Retina (tissue), 1 donor: ENCODE data around the gene UCHL5.

ENCODE experiments used
- DNase-seq: peaks from one replicate; pipeline ENCODE4 v3.0.0-alpha.2; 2016

The UCHL5 gene

GRCh38 chr1:192962901-192963300 is 96.3 kb downstream of the UCHL5 start:
- DNase-seq: no peak
